Tibial nerve (tissue), 4 donors: ENCODE data around the gene NNT. TPM values are rescaled to one million over a fixed set of nuclear protein-coding genes. Genes with fewer than 3 reads are reported as not detected.
A peak's percentile ranks its signal among the peaks of the same experiment; 100 is the strongest.

Experiments used
- DNase-seq, 2 donors: peaks; one replicate each; pipeline ENCODE4 v3.0.0-alpha.2; 2019; ENCODE audit warnings: low spot score in 2 of 2
- H3K27ac ChIP-seq, 4 donors: fragments of 200-600 bp; sonication (generic) in 3 of 4; one replicate each; pipeline ENCODE4 v1.5.1; 2017 to 2019; ENCODE audit warnings: mild to moderate bottlenecking in 1 of 4
- H3K27me3 ChIP-seq, 2 donors: fragments of 200-600 bp; sonication (generic) in 1 of 2; one replicate each; pipeline versions ENCODE4 v1.5.1 to v1.6.0; 2017 to 2019
- H3K36me3 ChIP-seq, 3 donors: fragments of 200-600 bp; sonication (generic); one replicate each; pipeline ENCODE4 v1.5.1; 2018 to 2019
- H3K4me1 ChIP-seq, 4 donors: fragments of 200-600 bp; sonication (generic) in 3 of 4; one replicate each; pipeline ENCODE4 v1.5.1; 2017 to 2019
- H3K4me3 ChIP-seq, 4 donors: fragments of 200-600 bp; sonication (generic) in 3 of 4; one replicate each; pipeline ENCODE4 v1.5.1; 2017 to 2019; ENCODE audit warnings: mild to moderate bottlenecking in 1 of 4, moderate library complexity in 1 of 4
- H3K9me3 ChIP-seq, 4 donors: fragments of 200-600 bp; sonication (generic) in 3 of 4; one replicate each; pipeline ENCODE4 v1.5.1; 2017 to 2019
- CTCF ChIP-seq, 5 experiments: fragments of 200-600 bp in 3 of 5; fragments of 450-650 bp in 2 of 5; sonication (generic) in 3 of 5; IDR thresholded peaks; one replicate each; pipeline ENCODE4 v1.5.1; 2016 to 2019; ENCODE audit warnings: antibody characterized with exemption in 5 of 5, mild to moderate bottlenecking in 3 of 5, moderate library complexity in 2 of 5
- EP300 ChIP-seq, 2 donors: sonication (generic); formaldehyde crosslinking; IDR thresholded peaks; one replicate each; pipeline ENCODE4 v1.6.1; 2017; ENCODE audit warnings: antibody characterized with exemption in 2 of 2, mild to moderate bottlenecking in 1 of 2
- POLR2A ChIP-seq, 2 donors: fragments of 450-650 bp; IDR thresholded peaks; one replicate each; pipeline ENCODE4 v1.6.1; 2017; ENCODE audit warnings: antibody characterized with exemption in 2 of 2, mild to moderate bottlenecking in 2 of 2, moderate library complexity in 2 of 2
- WGBS, 2 donors: methylation state at CpG; one replicate each; pipeline ENCODE4 v1.1.5; 2018; 5-methylcytosine and 5-hydroxymethylcytosine counted together
- total RNA-seq, 4 donors: library from RNA; depleted of rRNA; stranded (reverse); fragments of >200 nt; gene quantifications; one replicate each; pipeline ENCODE4 v1.1.0, GENCODE V29; 2016

Gene NNT
- total RNA-seq, 4 donors from 2014 or later = 36.3 to 47.1 (median 42.7) TPM

- WGBS, 2 donors = 57 to 62% methylated on average over 5 of the region's 5 CpGs
- Histone ChIP-seq H3K36me3 (no peaks in the 10 kb centered on the region), H3K27me3 (no peaks in the 10 kb centered on the region), H3K4me1 (peaks cover 0 to 3% (median 0%) of the 10 kb centered on the region in 4 donors), H3K9me3 (no peaks in the 10 kb centered on the region), H3K4me3 (no peak overlapping the region), H3K27ac (no peak overlapping the region)
- no peak for DNase-seq
- TF ChIP-seq POLR2A (IDR thresholded peaks at IDR 0.05) (no peak), EP300 (IDR thresholded peaks at IDR 0.05) (no peak), CTCF (IDR thresholded peaks at IDR 0.05) (no peak)
Measured at GRCh38 chr5:43564289-43564850, 38.6 kb upstream of the NNT start.

- H3K9me3 ChIP-seq = no peaks in the 10 kb centered on the region
- TF ChIP-seq POLR2A (IDR thresholded peaks at IDR 0.05) (no peak), CTCF (IDR thresholded peaks at IDR 0.05) (no peak), EP300 (IDR thresholded peaks at IDR 0.05) (no peak)
- WGBS, 2 donors = 74 to 77% methylated on average over 5 of the region's 5 CpGs
Measured at GRCh38 chr5:43565043-43565442, 37.9 kb upstream of the NNT start.

DNA sequence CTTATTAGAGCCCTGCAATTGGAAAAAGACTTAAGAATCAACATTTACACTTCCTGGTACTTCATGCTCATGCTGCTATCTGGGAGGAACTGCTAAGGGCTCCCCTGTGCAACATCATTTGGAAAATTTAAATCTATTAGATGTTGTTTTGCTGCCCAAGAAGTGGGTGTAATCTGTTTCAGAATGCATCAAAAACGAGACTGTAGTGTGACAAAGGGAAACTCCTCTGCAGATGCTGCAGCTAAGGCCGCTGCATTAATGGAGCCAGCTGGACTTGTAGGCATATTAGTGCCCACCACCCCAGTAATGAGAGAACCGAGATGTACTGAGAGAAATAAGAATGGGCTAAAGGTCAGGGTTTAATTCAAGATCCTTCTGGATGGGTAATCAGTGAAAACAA is 35.0 kb upstream of the NNT start:
- 63 to 76% methylated on average over 3 of the region's 3 CpGs for WGBS, 2 donors
- H3K4me3 ChIP-seq = no peak overlapping the region

More at GRCh38 chr5:43565043-43565442, 37.9 kb upstream of the NNT start:
- no peak overlapping the region for H3K27ac ChIP-seq
- H3K36me3 ChIP-seq = no peaks in the 10 kb centered on the region
- H3K4me3 ChIP-seq = no peak overlapping the region
- H3K4me1 ChIP-seq = peaks cover 0 to 3% (median 0%) of the 10 kb centered on the region in 4 donors
- no peaks in the 10 kb centered on the region for H3K27me3 ChIP-seq
- no peak for DNase-seq

GRCh38 chr5:43569236-43569746 is 33.7 kb upstream of the NNT start:
- Histone ChIP-seq H3K36me3 (no peaks in the 10 kb centered on the region), H3K27me3 (no peaks in the 10 kb centered on the region), H3K9me3 (no peaks in the 10 kb centered on the region), H3K4me3 (no peak overlapping the region), H3K27ac (no peak overlapping the region), H3K4me1 (peaks cover 0 to 17% (median 0%) of the 10 kb centered on the region in 4 donors)
- TF ChIP-seq CTCF (IDR thresholded peaks at IDR 0.05) (no peak), EP300 (IDR thresholded peaks at IDR 0.05) (no peak), POLR2A (IDR thresholded peaks at IDR 0.05) (no peak)
- no peak for DNase-seq
- 91 to 93% methylated on average over 4 of the region's 4 CpGs for WGBS, 2 donors

More for the DNA sequence above, 35.0 kb upstream of the NNT start:
- peaks cover 0 to 18% (median 0%) of the 10 kb centered on the region in 4 donors for H3K4me1 ChIP-seq
- no peak overlapping the region for H3K27ac ChIP-seq
- H3K27me3 ChIP-seq = no peaks in the 10 kb centered on the region
- no peaks in the 10 kb centered on the region for H3K36me3 ChIP-seq
- no peak for TF ChIP-seq POLR2A (IDR thresholded peaks at IDR 0.05)
- TF ChIP-seq EP300 (IDR thresholded peaks at IDR 0.05) = no peak
- no peak for TF ChIP-seq CTCF (IDR thresholded peaks at IDR 0.05)
- no peak for DNase-seq
- H3K9me3 ChIP-seq = no peaks in the 10 kb centered on the region

GRCh38 chr5:43570450-43571158 is 32.4 kb upstream of the NNT start:
- TF ChIP-seq EP300 (IDR thresholded peaks at IDR 0.05) (no peak), CTCF (IDR thresholded peaks at IDR 0.05) (no peak), POLR2A (IDR thresholded peaks at IDR 0.05) (no peak)
- Histone ChIP-seq H3K27me3 (no peaks in the 10 kb centered on the region), H3K36me3 (peaks cover 0 to 4% (median 0%) of the 10 kb centered on the region in 3 donors), H3K27ac (peak overlapping the region in 2 of 4 donors; percentile 29 to 65), H3K9me3 (no peaks in the 10 kb centered on the region), H3K4me3 (no peak overlapping the region), H3K4me1 (peaks cover 0 to 17% (median 0%) of the 10 kb centered on the region in 4 donors)
- 83 to 90% methylated on average over 8 of the region's 8 CpGs for WGBS, 2 donors
- no peak for DNase-seq
